Measurements from ENCODE around the gene KIAA0930.
A peak's percentile ranks its signal among the peaks of the same experiment; 100 is the strongest.
"Not testable (repeated sequence)": the region's sequence is repeated elsewhere in the genome, so short reads cannot be mapped to it uniquely, and the experiment has no call there.

KIAA0930 gene

DNA sequence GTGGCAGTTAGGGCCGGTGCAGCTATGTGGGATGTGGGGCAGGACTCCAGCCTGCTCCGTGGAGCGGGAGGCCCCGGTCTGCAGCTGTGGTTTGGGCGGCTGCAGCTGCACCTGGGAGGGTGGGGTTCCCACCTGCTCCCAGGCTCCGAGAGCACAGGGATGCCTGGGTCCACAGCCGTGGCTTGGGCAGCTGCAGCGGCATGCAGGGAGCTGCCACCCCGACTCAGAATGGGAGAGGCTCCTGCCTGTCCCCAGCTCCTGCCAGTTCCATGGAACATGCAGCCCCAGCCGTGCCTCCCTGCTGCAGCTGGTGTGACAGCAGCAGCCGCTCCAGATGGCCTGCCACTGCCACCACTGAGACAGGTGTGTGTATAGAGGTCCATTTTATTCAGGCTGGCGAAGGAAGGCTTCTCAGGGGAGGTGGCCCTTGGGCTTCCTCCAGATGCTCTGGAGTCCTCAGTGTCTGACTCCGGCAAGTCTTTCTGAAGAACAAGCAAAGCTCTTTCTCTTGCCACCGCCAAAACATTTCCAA is 22.3 kb upstream of the KIAA0930 start:
- DNase-seq, result no peak

- DNase-seq, result no peak
Measured at GRCh38 chr22:45262195-45262930, 21.7 kb upstream of the KIAA0930 start.

DNA sequence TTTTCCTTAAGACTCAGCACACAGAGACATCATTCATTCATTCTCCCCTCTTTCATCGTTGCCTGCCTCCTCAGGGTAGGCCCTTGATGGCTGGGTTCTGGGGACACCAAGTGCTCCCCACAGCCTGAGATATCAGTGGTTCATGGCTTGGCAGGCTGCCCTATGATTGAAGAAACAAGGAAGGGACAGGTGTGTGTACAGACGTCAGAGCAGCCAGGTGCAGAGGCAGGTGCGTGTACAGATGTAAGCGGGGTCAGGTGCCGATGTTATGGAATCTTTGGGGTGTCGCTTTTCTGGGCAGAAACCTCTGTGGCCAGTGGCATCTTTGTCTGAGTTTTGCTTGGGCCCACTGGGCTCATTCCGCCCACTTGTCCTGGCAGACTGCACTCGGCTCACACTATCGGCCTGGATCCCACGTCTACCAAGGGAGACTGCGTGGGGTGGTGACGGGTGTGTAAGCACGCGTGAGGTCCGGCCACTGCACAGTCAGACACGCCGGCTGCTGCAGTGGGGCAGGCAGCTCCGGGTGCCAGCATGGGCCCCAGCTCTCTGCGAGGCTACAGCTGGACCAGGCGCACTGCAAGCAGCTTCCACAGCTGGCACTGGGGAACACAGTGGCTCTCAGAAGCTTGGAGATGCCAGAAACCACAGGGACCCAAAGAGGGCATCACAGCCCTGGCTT is 20.9 kb upstream of the KIAA0930 start:
- DNase-seq, result no peak

DNA sequence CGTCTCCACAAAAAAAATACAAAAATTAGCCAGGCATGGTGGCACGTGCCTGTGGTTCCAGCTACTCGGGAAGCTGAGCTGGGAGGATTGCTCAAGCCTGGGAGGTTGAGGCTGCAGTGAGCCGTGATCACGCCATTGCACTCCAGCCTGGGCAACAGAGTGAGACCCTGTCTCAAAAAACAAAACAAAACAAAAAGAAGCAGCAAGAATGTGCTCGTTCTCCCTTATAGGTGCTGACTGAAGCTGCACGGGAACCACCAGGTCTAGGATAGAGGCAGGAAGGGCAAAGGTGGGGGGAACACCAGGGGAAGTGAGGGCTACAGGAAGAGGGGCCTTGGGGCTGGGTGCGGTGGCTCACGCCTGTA is 19.7 kb upstream of the KIAA0930 start:
- DNase-seq, result not testable (repeated sequence)

DNA sequence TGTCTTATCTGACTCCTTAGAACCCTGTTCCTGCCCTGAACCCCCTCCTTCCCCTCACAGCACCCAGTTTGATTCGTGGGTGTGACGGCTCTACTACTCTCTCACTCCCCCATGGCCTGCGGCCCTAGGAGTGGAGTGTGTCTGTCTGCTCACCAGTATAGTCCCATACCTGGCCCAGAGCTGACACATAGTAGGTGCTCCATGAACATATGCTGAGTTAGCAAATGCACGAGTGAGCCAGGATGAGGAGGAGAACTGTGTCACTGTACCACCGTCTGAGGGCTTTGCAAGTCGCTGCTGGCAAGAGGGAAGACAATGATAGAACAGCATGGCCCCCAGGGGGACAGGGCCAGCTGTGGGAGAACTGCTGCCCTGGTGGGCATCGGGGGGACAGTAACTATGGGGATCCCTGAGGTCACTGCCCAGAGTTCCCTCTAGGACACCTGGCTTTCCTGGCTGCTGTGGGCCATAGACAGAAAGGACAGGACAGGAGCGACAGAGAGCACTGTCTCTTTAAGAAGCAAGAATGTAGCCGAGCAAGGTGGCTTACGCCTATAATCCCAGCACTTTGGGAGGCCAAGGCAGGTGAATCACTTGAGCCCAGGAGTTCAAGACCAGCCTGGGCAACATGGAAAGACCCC is 19.2 kb upstream of the KIAA0930 start:
- no peak for DNase-seq

GRCh38 chr22:45257941-45258340 is 17.2 kb upstream of the KIAA0930 start:
- not testable (repeated sequence) for DNase-seq

- DNase-seq, result no peak
Measured at GRCh38 chr22:45254789-45255278, 14.1 kb upstream of the KIAA0930 start.

- DNase-seq, result no peak
Measured at GRCh38 chr22:45254388-45254787, 13.7 kb upstream of the KIAA0930 start.

DNA sequence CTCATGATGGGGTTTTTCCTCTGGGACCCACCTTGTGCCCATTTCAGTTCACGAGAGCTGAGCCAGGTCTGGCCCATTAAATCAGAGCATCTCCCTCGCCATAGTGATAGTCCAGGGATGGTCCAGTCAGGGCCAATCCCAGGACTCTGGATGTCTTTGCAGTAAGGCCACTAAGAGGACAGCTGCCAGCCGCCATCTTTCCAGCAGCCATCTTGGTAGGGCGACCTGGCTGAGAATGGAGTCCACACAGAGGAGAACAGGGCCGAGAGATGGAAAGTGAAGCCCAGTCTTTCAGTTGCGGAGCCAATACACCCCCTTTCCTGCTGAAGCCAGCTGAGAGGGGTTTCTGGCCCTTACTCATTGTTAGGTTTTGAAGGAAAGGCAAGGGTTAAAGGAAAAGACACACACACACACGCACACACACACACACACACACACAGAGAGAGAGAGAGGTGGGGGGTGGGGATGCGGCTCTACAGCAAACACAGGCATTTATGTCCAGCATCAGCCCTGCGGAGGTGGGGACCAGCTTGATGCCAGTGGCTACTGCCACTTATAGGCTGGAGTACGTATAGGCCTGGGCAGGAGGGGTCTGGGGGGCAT is 12.4 kb upstream of the KIAA0930 start:
- no peak for DNase-seq

DNA sequence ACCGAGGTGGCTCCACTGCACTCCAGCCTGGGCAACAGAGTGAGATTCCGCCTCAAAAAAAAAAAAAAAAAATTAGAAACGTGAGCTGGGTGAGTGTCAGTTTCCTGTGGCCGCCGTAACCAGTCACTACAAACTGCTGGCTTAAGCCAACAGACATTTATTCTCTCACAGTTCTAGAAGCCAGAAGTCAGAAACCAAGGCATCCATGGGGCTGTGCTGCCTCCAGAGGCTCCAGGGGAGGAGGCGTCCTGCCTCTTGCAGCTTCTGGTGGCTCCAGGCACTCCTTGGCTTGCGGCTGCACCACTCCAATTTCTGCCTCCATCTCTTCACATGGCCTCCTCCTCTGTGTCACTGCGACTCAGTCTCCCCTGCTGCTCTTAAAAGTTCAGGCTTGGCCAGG is 11.1 kb upstream of the KIAA0930 start:
- DNase-seq, result no peak

GRCh38 chr22:45248832-45249561 is 8.3 kb upstream of the KIAA0930 start:
- no peak for DNase-seq

- peak; percentile 94 for DNase-seq
Measured at GRCh38 chr22:45246060-45246985, 5.6 kb upstream of the KIAA0930 start.

DNA sequence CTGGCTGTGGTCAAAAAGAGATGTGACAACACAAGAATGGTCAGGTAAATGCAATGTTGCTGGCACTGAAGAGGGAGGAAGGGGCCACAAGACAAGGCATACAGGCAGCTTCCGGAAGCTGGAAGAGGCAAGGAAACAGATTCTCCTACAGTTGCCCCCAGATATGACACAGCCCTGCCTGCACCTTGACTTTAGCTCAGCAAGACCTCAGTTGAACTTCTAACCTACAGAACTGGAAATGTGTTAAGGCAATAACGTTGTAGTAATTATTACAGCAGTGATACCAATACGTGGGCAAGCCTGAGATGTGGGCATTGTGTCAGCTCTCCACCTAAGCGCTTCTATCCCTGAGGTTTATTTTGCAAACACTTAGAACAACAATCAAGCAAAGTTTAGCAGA is 4.2 kb upstream of the KIAA0930 start:
- DNase-seq, result no peak

DNA sequence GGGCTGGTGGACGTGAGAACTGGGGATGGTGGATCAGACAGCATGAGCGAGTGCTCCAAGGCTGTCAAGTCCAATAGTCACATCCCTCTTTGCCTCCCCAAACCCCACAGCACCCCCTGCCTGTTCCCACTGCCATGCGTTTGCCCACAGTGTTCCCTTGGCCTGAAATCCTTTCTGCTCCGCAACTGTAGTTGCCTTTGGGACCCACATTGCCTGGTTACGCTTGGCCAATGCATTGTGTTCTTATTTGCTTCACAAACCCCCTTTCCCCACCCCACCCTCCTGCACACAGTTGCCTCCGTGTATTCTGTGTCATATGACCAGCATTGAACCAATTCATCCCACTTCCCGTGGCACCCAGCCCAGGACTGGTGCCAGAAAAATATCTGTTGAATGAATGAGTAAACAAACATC is 2.1 kb upstream of the KIAA0930 start:
- no peak for DNase-seq

GRCh38 chr22:45240104-45240809 is 437 bp downstream of the KIAA0930 start:
- no peak for DNase-seq

GRCh38 chr22:45239681-45240051 is 1.0 kb downstream of the KIAA0930 start:
- DNase-seq, result no peak

DNA sequence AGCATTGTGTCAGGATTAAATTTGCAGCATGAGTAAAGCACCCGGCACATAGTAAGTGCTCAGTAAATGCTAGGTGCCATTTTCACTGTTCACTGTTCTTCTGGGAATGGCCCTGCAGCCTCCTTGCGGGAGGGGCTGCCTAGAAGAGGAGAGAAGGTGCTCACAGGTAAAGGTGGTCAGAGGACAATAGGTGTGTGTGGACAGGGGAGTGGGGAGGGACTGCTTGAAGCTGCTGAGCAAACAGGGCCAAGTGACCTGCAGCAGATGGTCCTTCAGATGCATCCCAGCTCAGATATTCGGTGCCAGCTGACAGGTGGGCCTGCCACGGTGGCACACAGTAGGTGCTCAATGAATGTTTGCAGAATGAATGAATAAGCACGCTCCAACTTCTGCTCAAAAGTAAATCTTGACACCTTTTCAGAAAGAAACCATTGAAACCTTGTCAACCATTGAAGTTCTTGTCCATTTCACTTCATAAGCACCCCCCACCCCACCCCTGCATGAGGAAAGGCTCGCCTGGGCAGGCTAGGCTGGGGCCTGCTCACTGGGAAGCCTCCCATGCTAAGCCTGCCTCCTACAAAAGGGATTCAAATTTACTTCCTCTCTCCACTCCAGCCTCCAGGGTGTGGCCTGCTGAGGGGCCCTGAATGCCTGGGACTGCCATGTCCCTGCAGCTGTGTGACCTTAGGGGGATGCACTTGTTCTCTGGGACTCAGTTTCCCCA is 1.6 kb downstream of the KIAA0930 start:
- no peak for DNase-seq

DNA sequence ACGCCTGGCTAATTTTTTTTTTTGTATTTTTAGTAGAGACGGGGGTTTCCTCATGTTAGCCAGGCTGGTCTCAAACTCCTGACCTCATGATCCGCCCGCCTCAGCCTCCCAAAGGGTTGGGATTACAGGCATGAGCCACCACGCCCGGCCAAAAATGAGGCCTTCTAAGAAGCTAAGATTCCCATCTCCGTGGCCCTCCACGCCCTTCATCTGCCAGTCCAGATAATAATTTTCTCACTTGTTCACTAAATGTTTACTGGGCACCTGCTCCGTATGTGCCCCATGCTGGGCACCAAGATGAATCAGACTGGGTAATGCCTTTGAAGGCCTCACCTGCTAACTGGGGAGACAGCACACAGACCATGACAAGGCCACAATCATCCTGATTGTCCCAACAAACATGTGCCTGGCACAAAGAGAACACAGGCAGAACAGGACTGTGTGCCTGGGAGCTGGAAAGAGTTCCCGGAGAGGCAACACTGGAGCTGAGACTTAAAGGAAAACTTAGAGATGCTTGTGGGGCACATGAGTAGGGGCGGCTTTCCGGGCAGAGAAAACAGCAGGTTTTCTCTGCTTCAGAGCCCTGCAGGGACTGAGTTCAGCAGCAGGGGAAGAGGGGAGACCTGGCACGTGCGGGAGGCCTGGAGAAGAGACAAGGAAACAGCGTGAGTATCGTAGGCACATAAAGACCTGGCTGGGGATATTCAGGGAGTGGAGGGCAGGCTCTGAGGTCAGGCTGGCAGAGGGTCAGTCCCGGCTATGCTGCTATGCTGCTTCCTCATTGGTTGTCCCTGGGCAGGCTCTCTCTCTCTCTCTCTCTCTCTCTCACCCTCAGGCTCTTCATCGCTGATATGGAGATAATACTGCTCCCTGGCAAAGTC is 2.4 kb downstream of the KIAA0930 start:
- no peak for DNase-seq

Measured in HCEC 1CT (cell line).